HCT116 (cell line): ENCODE results near the gene CTU2. TPM values are rescaled to one million over a fixed set of nuclear protein-coding genes. Genes with fewer than 3 reads are reported as not detected.

ENCODE experiments used
- ATAC-seq: fragments of 200-7000 bp; cut with Tn5 transposase; 2 replicates; pipeline ENCODE4 v1.9.1; 2020; ENCODE audit warnings: mild to moderate bottlenecking, moderate library complexity
- BruUV-seq: library from RNA; stranded (reverse); fragments of 400-500 nt; replicated peaks from 2 replicates; lab custom pipeline; 2021; lab: Mats Ljungman, UMichigan
- CTCF ChIA-PET: fragments of 300-600 bp; sonication (Branson Sonifier 250); formaldehyde crosslinking; loops from one replicate; lab custom pipeline; 2021; ENCODE audit warnings: antibody characterized with exemption; lab: Charles Lee
- POLR2A ChIA-PET: fragments of 300-600, 350-600 bp; sonication (Branson Sonifier 250); formaldehyde crosslinking; loops from one replicate; lab custom pipeline; 2021; ENCODE audit warnings: antibody characterized with exemption; lab: Charles Lee
- RAD21 ChIA-PET, 2 experiments: fragments of 300-600 bp; sonication (Branson Sonifier 250); formaldehyde crosslinking; loops; one replicate each; lab custom pipeline; 2023; ENCODE audit warnings: low total read pairs in 2 of 2; ENCODE audit not compliant: uncharacterized antibody in 2 of 2, unreplicated experiment in 2 of 2, low non-redundant PET in 1 of 2; lab: Charles Lee
- DNase-seq: peaks from one replicate; pipeline ENCODE4 v3.0.0-alpha.2; 2010; ENCODE audit warnings: low read depth, low spot score
- H2AFZ ChIP-seq: fragments of 200-600 bp; shearing (Covaris generic), sonication (generic); 2 replicates; pipeline ENCODE4 v1.6.1; 2017; ENCODE audit warnings: low read depth, mixed run types, mixed read lengths, antibody characterized with exemption, low read length; ENCODE audit not compliant: poor library complexity, severe bottlenecking
- H3K27ac ChIP-seq: 2 replicates; pipeline ENCODE4 v1.5.1; 2012; ENCODE audit warnings: low read depth, low read length
- H3K27me3 ChIP-seq: fragments of 200-600 bp; sonication (generic); 2 replicates; pipeline ENCODE4 v1.6.1; 2016; ENCODE audit warnings: mixed run types, low read length, mixed read lengths; ENCODE audit not compliant: insufficient read depth
- H3K36me3 ChIP-seq, 2 experiments: fragments of 200-500 bp in 1 of 2; fragments of 200-600 bp in 1 of 2; sonication (Bioruptor generic) in 1 of 2; sonication (generic) in 1 of 2; 2 replicates each; pipeline versions ENCODE4 v1.5.1 to v1.6.1; 2014 to 2016; ENCODE audit warnings: low read length in 2 of 2, inconsistent platforms in 1 of 2, mixed read lengths in 1 of 2, mixed run types in 1 of 2; ENCODE audit not compliant: insufficient read depth in 2 of 2, control insufficient read depth in 1 of 2
- H3K4me1 ChIP-seq, 2 experiments: fragments of 200-600 bp in 1 of 2; sonication (generic) in 1 of 2; 2 replicates each; pipeline versions ENCODE4 v1.5.1 to v1.6.1; 2012 to 2017; ENCODE audit warnings: low read length in 2 of 2, inconsistent platforms in 1 of 2, mild to moderate bottlenecking in 1 of 2, mixed read lengths in 1 of 2, mixed run types in 1 of 2, moderate library complexity in 1 of 2; ENCODE audit not compliant: insufficient read depth in 2 of 2, control insufficient read depth in 1 of 2
- H3K4me2 ChIP-seq: fragments of 200-600 bp; sonication (generic); 2 replicates; pipeline ENCODE4 v1.6.1; 2017; ENCODE audit warnings: mixed run types, low read length, mixed read lengths
- H3K4me3 ChIP-seq, 2 experiments: fragments of 200-600 bp in 1 of 2; sonication (generic) in 1 of 2; replicated peaks in 1 of 2; 2 replicates each; pipeline ENCODE4 v1.5.1; 2011 to 2016; ENCODE audit warnings: low read length in 2 of 2, control low read depth in 1 of 2, low read depth in 1 of 2, mild to moderate bottlenecking in 1 of 2, mixed read lengths in 1 of 2, mixed run types in 1 of 2
- H3K79me2 ChIP-seq: fragments of 200-600 bp; sonication (generic); 2 replicates; pipeline ENCODE4 v1.6.1; 2017; ENCODE audit warnings: mild to moderate bottlenecking, mixed run types, low read length, moderate library complexity, mixed read lengths; ENCODE audit not compliant: insufficient read depth
- H3K9ac ChIP-seq: fragments of 200-600 bp; sonication (generic); 2 replicates; pipeline ENCODE4 v1.6.1; 2016; ENCODE audit warnings: low read length, mixed read lengths
- H3K9me2 ChIP-seq: fragments of 200-600 bp; sonication (generic), shearing (Covaris generic); 2 replicates; pipeline ENCODE4 v1.6.1; 2017; ENCODE audit warnings: mixed run types, mild to moderate bottlenecking, moderate library complexity; ENCODE audit not compliant: insufficient read depth
- H3K9me3 ChIP-seq, 2 experiments: fragments of 200-500 bp in 1 of 2; fragments of 200-600 bp in 1 of 2; sonication (Bioruptor generic) in 1 of 2; sonication (generic) in 1 of 2; 2 replicates each; pipeline ENCODE4 v1.6.1; 2014 to 2017; ENCODE audit warnings: low read length in 2 of 2, mixed read lengths in 2 of 2, inconsistent platforms in 1 of 2, low read depth in 1 of 2, mild to moderate bottlenecking in 1 of 2, mixed run types in 1 of 2, moderate library complexity in 1 of 2; ENCODE audit not compliant: control insufficient read depth in 1 of 2, insufficient read depth in 1 of 2
- H4K20me1 ChIP-seq: fragments of 200-600 bp; sonication (generic), shearing (Covaris generic); 2 replicates; pipeline ENCODE4 v1.6.1; 2017; ENCODE audit warnings: mixed run types, mild to moderate bottlenecking, moderate library complexity; ENCODE audit not compliant: insufficient read depth
- EZH2 ChIP-seq: fragments of 200-600 bp; sonication (generic); IDR thresholded peaks from 2 replicates; pipeline ENCODE4 v1.6.1; 2017; ENCODE audit warnings: antibody characterized with exemption, mixed run types
- EZH2phosphoT487 ChIP-seq: fragments of 200-600 bp; IDR thresholded peaks from 2 replicates; pipeline ENCODE4 v1.6.1; 2018; ENCODE audit warnings: antibody characterized with exemption, borderline replicate concordance
- FOSL1 ChIP-seq: IDR thresholded peaks from 2 replicates; pipeline ENCODE4 v1.6.1; 2012; ENCODE audit warnings: low read depth
- JUND ChIP-seq: IDR thresholded peaks from 2 replicates; pipeline ENCODE4 v1.6.1; 2012
- MAX ChIP-seq: IDR thresholded peaks from 2 replicates; pipeline ENCODE4 v1.6.1; 2012
- POLR2A ChIP-seq: IDR thresholded peaks from 2 replicates; pipeline ENCODE4 v1.7.0; 2011; ENCODE audit warnings: borderline replicate concordance; ENCODE audit not compliant: insufficient read depth, insufficient read length; ENCODE audit errors: extremely low read depth
- SIN3A ChIP-seq: IDR thresholded peaks from 2 replicates; pipeline ENCODE4 v1.6.1; 2012; ENCODE audit warnings: low read depth
- SRF ChIP-seq: IDR thresholded peaks from 2 replicates; pipeline ENCODE4 v1.6.1; 2012; ENCODE audit warnings: low read depth
- YY1 ChIP-seq: IDR thresholded peaks from 2 replicates; pipeline ENCODE4 v1.6.1; 2011; ENCODE audit warnings: low read length, low read depth, moderate library complexity, mild to moderate bottlenecking; ENCODE audit not compliant: insufficient replicate concordance; ENCODE audit errors: extremely low read depth
- ZFX ChIP-seq: fragments of 450-650 bp; IDR thresholded peaks from 2 replicates; pipeline ENCODE4 v1.6.1; 2017
- ZNF274 ChIP-seq: fragments of 200-500 bp; sonication (Bioruptor generic); IDR thresholded peaks from 2 replicates; pipeline ENCODE4 v1.6.1; 2014; ENCODE audit warnings: mild to moderate bottlenecking, low read depth, low read length, inconsistent platforms
- intact Hi-C: fragments of 100-400 bp; cut with micrococcal nuclease; formaldehyde crosslinking; loops from 2 replicates; pipeline ENCODE4 v1.10.0; 2022
- total RNA-seq: library from RNA; stranded (reverse); gene quantifications from one replicate; pipeline ENCODE4 v1.2.1, GENCODE V29; 2021; ENCODE audit not compliant: unreplicated experiment
- TF ChIP-seq, protein P1 (sequence below): IDR thresholded peaks from 2 replicates; pipeline ENCODE4 v1.6.1; 2012
- TF ChIP-seq, protein P2 (sequence below): IDR thresholded peaks from 2 replicates; pipeline ENCODE4 v1.6.1; 2011; ENCODE audit warnings: mild to moderate bottlenecking, low read length, moderate library complexity; ENCODE audit not compliant: insufficient replicate concordance; ENCODE audit errors: extremely low read depth

The CTU2 gene
- total RNA-seq, 1 experiment from 2014 or later: 71.3 TPM

DNA sequence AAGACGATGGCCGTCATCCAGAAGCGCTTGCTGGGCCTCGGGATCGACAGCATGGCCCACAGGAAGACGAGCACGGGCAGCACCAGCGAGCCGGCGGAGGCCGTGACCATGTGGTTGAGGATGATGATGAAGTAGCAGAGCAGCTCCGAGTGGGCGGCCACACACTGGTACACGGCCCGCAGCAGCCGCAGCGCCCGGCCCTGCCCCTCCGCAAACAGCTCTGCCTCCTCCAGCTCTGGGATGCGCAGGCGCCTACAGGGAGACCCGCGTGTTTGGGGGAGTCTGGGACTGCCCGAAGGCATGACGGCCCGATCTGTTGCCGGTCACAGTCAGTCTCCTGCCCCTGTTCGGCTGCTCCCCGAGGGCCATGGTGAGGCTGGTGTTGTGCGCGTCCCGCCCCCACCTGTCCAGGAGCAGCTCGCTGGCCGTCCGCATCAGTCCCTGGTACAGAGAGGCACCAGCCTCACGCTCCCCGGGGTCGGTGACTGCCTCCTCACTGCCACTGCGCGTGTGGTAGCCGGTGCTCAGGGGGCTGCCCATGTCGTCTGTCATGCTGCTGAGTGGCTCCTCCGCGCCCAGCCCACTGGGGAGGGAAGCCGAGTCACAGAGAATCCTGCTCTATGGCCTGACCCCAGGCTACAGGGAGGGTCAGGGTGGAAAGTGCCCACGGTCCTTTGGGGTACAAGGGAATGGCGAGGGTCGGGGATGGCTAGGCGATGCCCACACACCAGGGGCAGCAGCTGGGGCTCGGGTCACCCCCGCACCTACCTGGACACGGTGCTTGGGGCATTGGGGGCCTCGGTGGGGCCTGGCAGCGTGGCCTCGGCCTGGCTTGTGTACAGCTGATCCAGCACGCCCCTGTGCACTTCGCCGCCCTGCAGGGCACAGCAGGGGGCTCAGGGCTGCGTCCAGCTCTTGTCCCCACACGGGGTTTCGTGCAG, 15.8 kb downstream of the CTU2 start:
- no peaks in the 10 kb centered on the region for H3K9me2 ChIP-seq
- no TSS peak for BruUV-seq
- no peak overlapping the region for H2AFZ ChIP-seq
- no peaks in the 10 kb centered on the region for H3K79me2 ChIP-seq
- 0 out of 2 replicates have a peak, but pooled peaks cover 3% of the 10 kb centered on the region for H4K20me1 ChIP-seq
- no peak for DNase-seq
- H3K36me3 ChIP-seq: peaks cover 60 to 89% of the 10 kb centered on the region in 2 experiments; a peak in 3 of 4 replicates
- no peak for TF ChIP-seq MAX
- TF ChIP-seq SRF: no peak
- TF ChIP-seq EZH2phosphoT487: no peak
- no peak for TF ChIP-seq JUND
- TF ChIP-seq POLR2A: no peak
- no peak for TF ChIP-seq YY1
- no peak for TF ChIP-seq FOSL1
- no peak for TF ChIP-seq EZH2
- TF ChIP-seq ZNF274: no peak
- no peak for TF ChIP-seq SIN3A
- TF ChIP-seq, protein P1, sequence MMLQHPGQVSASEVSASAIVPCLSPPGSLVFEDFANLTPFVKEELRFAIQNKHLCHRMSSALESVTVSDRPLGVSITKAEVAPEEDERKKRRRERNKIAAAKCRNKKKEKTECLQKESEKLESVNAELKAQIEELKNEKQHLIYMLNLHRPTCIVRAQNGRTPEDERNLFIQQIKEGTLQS: no peak
- TF ChIP-seq, protein P2, sequence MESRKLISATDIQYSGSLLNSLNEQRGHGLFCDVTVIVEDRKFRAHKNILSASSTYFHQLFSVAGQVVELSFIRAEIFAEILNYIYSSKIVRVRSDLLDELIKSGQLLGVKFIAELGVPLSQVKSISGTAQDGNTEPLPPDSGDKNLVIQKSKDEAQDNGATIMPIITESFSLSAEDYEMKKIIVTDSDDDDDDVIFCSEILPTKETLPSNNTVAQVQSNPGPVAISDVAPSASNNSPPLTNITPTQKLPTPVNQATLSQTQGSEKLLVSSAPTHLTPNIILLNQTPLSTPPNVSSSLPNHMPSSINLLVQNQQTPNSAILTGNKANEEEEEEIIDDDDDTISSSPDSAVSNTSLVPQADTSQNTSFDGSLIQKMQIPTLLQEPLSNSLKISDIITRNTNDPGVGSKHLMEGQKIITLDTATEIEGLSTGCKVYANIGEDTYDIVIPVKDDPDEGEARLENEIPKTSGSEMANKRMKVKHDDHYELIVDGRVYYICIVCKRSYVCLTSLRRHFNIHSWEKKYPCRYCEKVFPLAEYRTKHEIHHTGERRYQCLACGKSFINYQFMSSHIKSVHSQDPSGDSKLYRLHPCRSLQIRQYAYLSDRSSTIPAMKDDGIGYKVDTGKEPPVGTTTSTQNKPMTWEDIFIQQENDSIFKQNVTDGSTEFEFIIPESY: no peak
- TF ChIP-seq ZFX: no peak
- ATAC-seq: no peak
- no peak overlapping the region; the same call in 1 of the 2 replicates for H3K27ac ChIP-seq
- intact Hi-C loops: no loop called here
- ChIA-PET RAD21 (no interaction called here), CTCF (interaction anchor here (2.5 kb wide), 1 partner anchor 15 kb away, joined by 7 read pairs; no protein-coding TSS in a partner anchor), POLR2A (no interaction called here)
- H3K9ac ChIP-seq: no peak overlapping the region
- no peak overlapping the region for H3K4me3 ChIP-seq
- H3K4me2 ChIP-seq: no peak overlapping the region
- H3K27me3 ChIP-seq: no peaks in the 10 kb centered on the region
- no peaks in the 10 kb centered on the region for H3K4me1 ChIP-seq
- H3K9me3 ChIP-seq: no peaks in the 10 kb centered on the region
